ENCODE data around the gene SERPING1.

DNA sequence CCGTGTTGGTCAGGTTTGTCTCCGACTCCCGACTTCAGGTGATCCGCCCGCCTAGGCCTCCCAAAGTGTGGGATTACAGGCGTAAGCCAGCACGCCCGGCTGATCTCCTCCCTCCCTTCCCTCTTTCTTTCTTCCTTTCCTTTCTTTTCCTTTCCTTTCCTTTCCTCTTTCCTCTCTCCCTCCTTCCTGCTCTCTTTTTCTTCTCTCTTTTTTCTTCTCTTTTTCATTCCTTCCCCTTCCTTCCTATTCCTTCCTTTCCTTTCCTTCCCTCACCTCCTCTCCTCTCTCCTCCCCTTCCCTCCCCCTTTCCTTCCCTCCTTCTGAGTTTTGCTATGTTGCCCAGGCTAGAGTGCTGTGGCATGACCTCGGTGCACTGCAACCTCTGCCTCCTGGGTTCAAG, 66.5 kb downstream of the SERPING1 start:
- TF ChIP-seq, protein P1, sequence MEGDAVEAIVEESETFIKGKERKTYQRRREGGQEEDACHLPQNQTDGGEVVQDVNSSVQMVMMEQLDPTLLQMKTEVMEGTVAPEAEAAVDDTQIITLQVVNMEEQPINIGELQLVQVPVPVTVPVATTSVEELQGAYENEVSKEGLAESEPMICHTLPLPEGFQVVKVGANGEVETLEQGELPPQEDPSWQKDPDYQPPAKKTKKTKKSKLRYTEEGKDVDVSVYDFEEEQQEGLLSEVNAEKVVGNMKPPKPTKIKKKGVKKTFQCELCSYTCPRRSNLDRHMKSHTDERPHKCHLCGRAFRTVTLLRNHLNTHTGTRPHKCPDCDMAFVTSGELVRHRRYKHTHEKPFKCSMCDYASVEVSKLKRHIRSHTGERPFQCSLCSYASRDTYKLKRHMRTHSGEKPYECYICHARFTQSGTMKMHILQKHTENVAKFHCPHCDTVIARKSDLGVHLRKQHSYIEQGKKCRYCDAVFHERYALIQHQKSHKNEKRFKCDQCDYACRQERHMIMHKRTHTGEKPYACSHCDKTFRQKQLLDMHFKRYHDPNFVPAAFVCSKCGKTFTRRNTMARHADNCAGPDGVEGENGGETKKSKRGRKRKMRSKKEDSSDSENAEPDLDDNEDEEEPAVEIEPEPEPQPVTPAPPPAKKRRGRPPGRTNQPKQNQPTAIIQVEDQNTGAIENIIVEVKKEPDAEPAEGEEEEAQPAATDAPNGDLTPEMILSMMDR (IDR thresholded peaks at IDR 0.05): no peak
- no peak for TF ChIP-seq POLR2A (IDR thresholded peaks at IDR 0.05)
